ENCODE results near the gene EPS8L1. TPM values are rescaled to one million over a fixed set of nuclear protein-coding genes. Genes with fewer than 3 reads are reported as not detected.

The EPS8L1 gene
- total and polyA plus RNA-seq, 2 of the 4 experiments (the other 2 are of a cell fraction): 0.90 to 2.9 TPM

DNA sequence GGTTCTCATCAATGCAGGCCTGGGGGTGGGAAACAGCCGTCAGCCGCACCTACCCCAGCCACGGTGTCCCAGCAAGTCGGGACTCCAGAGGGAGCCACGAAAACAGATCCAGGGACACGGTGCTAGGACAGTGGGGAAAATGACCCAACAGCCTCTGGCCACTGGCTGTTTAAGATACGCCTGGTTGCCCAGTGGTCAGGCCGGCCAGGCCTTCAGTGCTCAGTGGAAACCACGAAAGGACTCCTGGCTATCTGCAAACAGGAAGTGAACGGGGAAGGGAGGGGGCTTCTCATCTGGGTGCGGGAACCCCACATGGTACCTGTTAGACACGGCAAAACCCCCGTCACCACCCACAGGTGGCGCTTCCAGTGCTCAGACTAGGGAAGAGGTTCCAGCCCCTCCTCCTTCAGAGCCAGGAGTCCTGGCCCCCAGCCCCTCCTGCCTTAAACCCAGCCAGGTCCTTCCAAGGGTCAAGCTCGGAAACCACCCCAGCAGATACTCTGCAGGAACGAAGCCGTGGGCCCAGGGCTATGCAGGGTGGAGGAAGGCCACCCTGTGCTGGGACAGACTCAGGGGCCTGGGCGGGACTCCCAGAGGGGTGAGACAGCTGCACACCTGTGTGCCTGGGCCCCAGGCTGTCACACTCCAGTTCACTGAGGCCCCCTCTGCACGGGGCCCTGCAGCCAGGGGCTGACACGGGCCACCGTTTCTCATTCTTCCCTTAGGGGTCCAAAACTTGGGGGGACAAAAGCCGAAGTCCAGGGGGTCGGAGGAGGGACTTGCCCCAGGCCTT, 37.3 kb downstream of the EPS8L1 start:
- in situ Hi-C loops (cut with MboI; ENCODE audit: low sequenced_read_pairs): loop anchor here (25.0 kb wide), 1 partner anchor 524 kb away; the partner anchor contains the start of genes CCDC106, ZNF580 and ZNF581
- H4K20me1 ChIP-seq (ENCODE audit: insufficient read depth, low read length): peaks cover 73% of the 10 kb centered on the region

More for the DNA sequence above, 37.3 kb downstream of the EPS8L1 start:
- H3K27me3 ChIP-seq (ENCODE audit: control insufficient read depth, insufficient read depth, low read length): no peaks in the 10 kb centered on the region
- H2AK9ac ChIP-seq (replicated peaks; ENCODE audit: low read depth, low read length, poor library complexity): peak overlapping the region; percentile 73
- peaks cover 19 to 71% of the 10 kb centered on the region in 2 experiments for H3K79me1 ChIP-seq (ENCODE audit: low read depth in 1 of 2, low read length in 2 of 2)
- H3K9ac ChIP-seq (ENCODE audit: low read depth, low read length): no peak overlapping the region
- no peak overlapping the region for H2BK5ac ChIP-seq (ENCODE audit: low read depth, low read length, poor library complexity, severe bottlenecking)
- H2BK120ac ChIP-seq (ENCODE audit: low read depth, low read length): no peak overlapping the region
- no peak overlapping the region for H3K27ac ChIP-seq (ENCODE audit: insufficient read depth, low read length)
- H3K14ac ChIP-seq (replicated peaks; ENCODE audit: low read depth, low read length): no peak overlapping the region
- no peak overlapping the region for H3K18ac ChIP-seq (ENCODE audit: low read depth, low read length)
- ATAC-seq (ENCODE audit: low read depth) (no peak), DNase-seq (no peak)
- H3K56ac ChIP-seq (ENCODE audit: extremely low read depth, insufficient read depth, low read length): no peak overlapping the region
- no peak overlapping the region for H4K91ac ChIP-seq (ENCODE audit: insufficient read depth, low read depth, low read length)
- H3K4me1 ChIP-seq (ENCODE audit: control insufficient read depth, insufficient read depth, low read length): peaks cover 13% of the 10 kb centered on the region
- CTCF ChIA-PET: interaction anchor here (0.6 kb wide), 1 partner anchor 25 kb away, joined by 3 read pairs; no protein-coding TSS in a partner anchor
- H4K8ac ChIP-seq (ENCODE audit: low read depth in 2 of 2, low read length in 2 of 2): no peak overlapping the region
- peaks cover 22% of the 10 kb centered on the region for H3K36me3 ChIP-seq (ENCODE audit: control insufficient read depth, insufficient read depth, low read length)
- BruUV-seq (replicated peaks): no TSS peak
- H4K5ac ChIP-seq (ENCODE audit: low read depth, low read length): no peak overlapping the region
- TF ChIP-seq CHD1 (IDR thresholded peaks at IDR 0.05; ENCODE audit: low read depth, low read length) (no peak), SMC3 (IDR thresholded peaks at IDR 0.05; ENCODE audit: low read depth, low read length) (no peak), NFE2L2 (IDR thresholded peaks at IDR 0.05; ENCODE audit: low read depth, low read length) (no peak), RAD21 (IDR thresholded peaks at IDR 0.05; ENCODE audit: low read length) (no peak), FOS (IDR thresholded peaks at IDR 0.05; ENCODE audit: low read depth, low read length) (no peak), RFX5 (IDR thresholded peaks at IDR 0.05; ENCODE audit: low read depth, low read length) (no peak), MAZ (IDR thresholded peaks at IDR 0.05; ENCODE audit: borderline replicate concordance, low read depth, low read length) (no peak), POLR2A (IDR thresholded peaks at IDR 0.05; ENCODE audit: low read depth, low read length) (no peak), MXI1 (IDR thresholded peaks at IDR 0.05; ENCODE audit: borderline replicate concordance, low read depth, low read length) (no peak), BHLHE40 (IDR thresholded peaks at IDR 0.05; ENCODE audit: low read depth, low read length) (no peak), RCOR1 (IDR thresholded peaks at IDR 0.05; ENCODE audit: insufficient replicate concordance, low read length) (no peak), CEBPB (IDR thresholded peaks at IDR 0.05; ENCODE audit: low read depth, low read length) (no peak)
- TF ChIP-seq, protein P1, sequence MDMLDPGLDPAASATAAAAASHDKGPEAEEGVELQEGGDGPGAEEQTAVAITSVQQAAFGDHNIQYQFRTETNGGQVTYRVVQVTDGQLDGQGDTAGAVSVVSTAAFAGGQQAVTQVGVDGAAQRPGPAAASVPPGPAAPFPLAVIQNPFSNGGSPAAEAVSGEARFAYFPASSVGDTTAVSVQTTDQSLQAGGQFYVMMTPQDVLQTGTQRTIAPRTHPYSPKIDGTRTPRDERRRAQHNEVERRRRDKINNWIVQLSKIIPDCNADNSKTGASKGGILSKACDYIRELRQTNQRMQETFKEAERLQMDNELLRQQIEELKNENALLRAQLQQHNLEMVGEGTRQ (IDR thresholded peaks at IDR 0.05; ENCODE audit: low read depth, low read length): no peak
- TF ChIP-seq, protein P2, sequence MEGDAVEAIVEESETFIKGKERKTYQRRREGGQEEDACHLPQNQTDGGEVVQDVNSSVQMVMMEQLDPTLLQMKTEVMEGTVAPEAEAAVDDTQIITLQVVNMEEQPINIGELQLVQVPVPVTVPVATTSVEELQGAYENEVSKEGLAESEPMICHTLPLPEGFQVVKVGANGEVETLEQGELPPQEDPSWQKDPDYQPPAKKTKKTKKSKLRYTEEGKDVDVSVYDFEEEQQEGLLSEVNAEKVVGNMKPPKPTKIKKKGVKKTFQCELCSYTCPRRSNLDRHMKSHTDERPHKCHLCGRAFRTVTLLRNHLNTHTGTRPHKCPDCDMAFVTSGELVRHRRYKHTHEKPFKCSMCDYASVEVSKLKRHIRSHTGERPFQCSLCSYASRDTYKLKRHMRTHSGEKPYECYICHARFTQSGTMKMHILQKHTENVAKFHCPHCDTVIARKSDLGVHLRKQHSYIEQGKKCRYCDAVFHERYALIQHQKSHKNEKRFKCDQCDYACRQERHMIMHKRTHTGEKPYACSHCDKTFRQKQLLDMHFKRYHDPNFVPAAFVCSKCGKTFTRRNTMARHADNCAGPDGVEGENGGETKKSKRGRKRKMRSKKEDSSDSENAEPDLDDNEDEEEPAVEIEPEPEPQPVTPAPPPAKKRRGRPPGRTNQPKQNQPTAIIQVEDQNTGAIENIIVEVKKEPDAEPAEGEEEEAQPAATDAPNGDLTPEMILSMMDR (conservative IDR thresholded peaks at IDR 0.05; ENCODE audit: low read depth, low read length): no peak
- TF ChIP-seq, protein P3, sequence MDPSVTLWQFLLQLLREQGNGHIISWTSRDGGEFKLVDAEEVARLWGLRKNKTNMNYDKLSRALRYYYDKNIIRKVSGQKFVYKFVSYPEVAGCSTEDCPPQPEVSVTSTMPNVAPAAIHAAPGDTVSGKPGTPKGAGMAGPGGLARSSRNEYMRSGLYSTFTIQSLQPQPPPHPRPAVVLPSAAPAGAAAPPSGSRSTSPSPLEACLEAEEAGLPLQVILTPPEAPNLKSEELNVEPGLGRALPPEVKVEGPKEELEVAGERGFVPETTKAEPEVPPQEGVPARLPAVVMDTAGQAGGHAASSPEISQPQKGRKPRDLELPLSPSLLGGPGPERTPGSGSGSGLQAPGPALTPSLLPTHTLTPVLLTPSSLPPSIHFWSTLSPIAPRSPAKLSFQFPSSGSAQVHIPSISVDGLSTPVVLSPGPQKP (IDR thresholded peaks at IDR 0.05; ENCODE audit: borderline replicate concordance, low read depth, low read length): no peak
- intact Hi-C loops (cut with micrococcal nuclease): no loop called here
- no peak overlapping the region for H2AK5ac ChIP-seq (ENCODE audit: low read depth, low read length)
- H3K9me1 ChIP-seq (ENCODE audit: insufficient read depth, low read length): peaks cover 3% of the 10 kb centered on the region
- WGBS, 2 experiments (ENCODE audit: extremely low coverage in 2 of 2, insufficient read length in 1 of 2): 95% methylated on average over 7 of the region's 23 CpGs; no CpG with 5 or more reads in 1 of the 2 experiments
- no peak overlapping the region for H2BK20ac ChIP-seq (ENCODE audit: low read depth, low read length)
- no peak overlapping the region for H2BK15ac ChIP-seq (ENCODE audit: low read depth, low read length)
- no peak overlapping the region for H3K4me2 ChIP-seq (ENCODE audit: low read depth, low read length)
- H3K4ac ChIP-seq (ENCODE audit: low read depth, low read length): no peak overlapping the region
- H2AFZ ChIP-seq (replicated peaks; ENCODE audit: low read length, poor library complexity): no peak overlapping the region
- H3K9me3 ChIP-seq (ENCODE audit: control insufficient read depth, insufficient read depth, low read length): no peaks in the 10 kb centered on the region
- dilution Hi-C loops (cut with HindIII; ENCODE audit: low sequenced_read_pairs, unreplicated experiment): no loop called here
- no peak overlapping the region for H3K4me3 ChIP-seq (ENCODE audit: insufficient read depth, low read depth, low read length)
- POLR2A ChIA-PET (ENCODE audit: unreplicated experiment): no interaction called here
- no peak overlapping the region for H3K23ac ChIP-seq (ENCODE audit: low read depth, low read length)
